ENCODE data around the gene RNF144A.

The RNF144A gene

GRCh38 chr2:7053650-7054265, 136.5 kb downstream of the RNF144A start:
- H3K27ac ChIP-seq (ENCODE audit: insufficient read depth, low read depth, low read length, poor library complexity, severe bottlenecking) = no peak overlapping the region
- 80 to 87% methylated on average over 6 of the region's 6 CpGs for WGBS, 2 experiments

GRCh38 chr2:7057865-7058400, 140.7 kb downstream of the RNF144A start:
- H3K9me3 ChIP-seq (ENCODE audit: control insufficient read depth, low read length) = no peaks in the 10 kb centered on the region
- H3K27ac ChIP-seq (ENCODE audit: insufficient read depth, low read depth, low read length, poor library complexity, severe bottlenecking) = no peak overlapping the region
- no peaks in the 10 kb centered on the region for H3K27me3 ChIP-seq (ENCODE audit: control insufficient read depth, insufficient read depth, low read length, poor library complexity, severe bottlenecking)
- H3K4me3 ChIP-seq (ENCODE audit: insufficient read depth, low read depth, low read length) = no peak overlapping the region
- H3K4me1 ChIP-seq (ENCODE audit: control insufficient read depth, insufficient read depth, low read length) = no peaks in the 10 kb centered on the region
- WGBS, 2 experiments = 97% methylated on average over 4 of the region's 4 CpGs
- no peaks in the 10 kb centered on the region for H3K36me3 ChIP-seq (ENCODE audit: control insufficient read depth, insufficient read depth, low read length)

More at GRCh38 chr2:7053650-7054265, 136.5 kb downstream of the RNF144A start:
- Histone ChIP-seq H3K4me1 (ENCODE audit: control insufficient read depth, insufficient read depth, low read length) (no peaks in the 10 kb centered on the region), H3K9me3 (ENCODE audit: control insufficient read depth, low read length) (no peaks in the 10 kb centered on the region), H3K4me3 (ENCODE audit: insufficient read depth, low read depth, low read length) (no peak overlapping the region), H3K36me3 (ENCODE audit: control insufficient read depth, insufficient read depth, low read length) (no peaks in the 10 kb centered on the region), H3K27me3 (ENCODE audit: control insufficient read depth, insufficient read depth, low read length, poor library complexity, severe bottlenecking) (no peaks in the 10 kb centered on the region)

GRCh38 chr2:7060156-7060555, 142.9 kb downstream of the RNF144A start:
- H3K4me3 ChIP-seq (ENCODE audit: insufficient read depth, low read depth, low read length) = no peak overlapping the region
- H3K9me3 ChIP-seq (ENCODE audit: control insufficient read depth, low read length) = peaks cover 2% of the 10 kb centered on the region
- no peaks in the 10 kb centered on the region for H3K36me3 ChIP-seq (ENCODE audit: control insufficient read depth, insufficient read depth, low read length)
- H3K27me3 ChIP-seq (ENCODE audit: control insufficient read depth, insufficient read depth, low read length, poor library complexity, severe bottlenecking) = no peaks in the 10 kb centered on the region
- H3K4me1 ChIP-seq (ENCODE audit: control insufficient read depth, insufficient read depth, low read length) = no peaks in the 10 kb centered on the region
- 82 to 84% methylated on average over 2 of the region's 2 CpGs for WGBS, 2 experiments
- H3K27ac ChIP-seq (ENCODE audit: insufficient read depth, low read depth, low read length, poor library complexity, severe bottlenecking) = no peak overlapping the region

- WGBS, 2 experiments = 87% methylated on average over 8 of the region's 8 CpGs
Observed at GRCh38 chr2:7060631-7061449, 143.6 kb downstream of the RNF144A start.

GRCh38 chr2:7061450-7061789, 144.2 kb downstream of the RNF144A start:
- 94 to 99% methylated on average over 2 of the region's 3 CpGs for WGBS, 2 experiments
- H3K4me1 ChIP-seq (ENCODE audit: control insufficient read depth, insufficient read depth, low read length) = no peaks in the 10 kb centered on the region

More at GRCh38 chr2:7060631-7061449, 143.6 kb downstream of the RNF144A start:
- H3K4me1 ChIP-seq (ENCODE audit: control insufficient read depth, insufficient read depth, low read length) = no peaks in the 10 kb centered on the region
- H3K36me3 ChIP-seq (ENCODE audit: control insufficient read depth, insufficient read depth, low read length) = no peaks in the 10 kb centered on the region
- H3K4me3 ChIP-seq (ENCODE audit: insufficient read depth, low read depth, low read length) = no peak overlapping the region
- peaks cover 2% of the 10 kb centered on the region for H3K9me3 ChIP-seq (ENCODE audit: control insufficient read depth, low read length)
- H3K27ac ChIP-seq (ENCODE audit: insufficient read depth, low read depth, low read length, poor library complexity, severe bottlenecking) = no peak overlapping the region
- H3K27me3 ChIP-seq (ENCODE audit: control insufficient read depth, insufficient read depth, low read length, poor library complexity, severe bottlenecking) = no peaks in the 10 kb centered on the region

GRCh38 chr2:7061921-7062320, 144.7 kb downstream of the RNF144A start:
- Histone ChIP-seq H3K27ac (ENCODE audit: insufficient read depth, low read depth, low read length, poor library complexity, severe bottlenecking) (no peak overlapping the region), H3K9me3 (ENCODE audit: control insufficient read depth, low read length) (peaks cover 2% of the 10 kb centered on the region), H3K36me3 (ENCODE audit: control insufficient read depth, insufficient read depth, low read length) (no peaks in the 10 kb centered on the region), H3K4me1 (ENCODE audit: control insufficient read depth, insufficient read depth, low read length) (no peaks in the 10 kb centered on the region), H3K27me3 (ENCODE audit: control insufficient read depth, insufficient read depth, low read length, poor library complexity, severe bottlenecking) (no peaks in the 10 kb centered on the region), H3K4me3 (ENCODE audit: insufficient read depth, low read depth, low read length) (no peak overlapping the region)
- 91 to 96% methylated on average over 3 of the region's 3 CpGs for WGBS, 2 experiments

More at GRCh38 chr2:7061450-7061789, 144.2 kb downstream of the RNF144A start:
- Histone ChIP-seq H3K4me3 (ENCODE audit: insufficient read depth, low read depth, low read length) (no peak overlapping the region), H3K9me3 (ENCODE audit: control insufficient read depth, low read length) (peaks cover 2% of the 10 kb centered on the region), H3K27me3 (ENCODE audit: control insufficient read depth, insufficient read depth, low read length, poor library complexity, severe bottlenecking) (no peaks in the 10 kb centered on the region), H3K36me3 (ENCODE audit: control insufficient read depth, insufficient read depth, low read length) (no peaks in the 10 kb centered on the region), H3K27ac (ENCODE audit: insufficient read depth, low read depth, low read length, poor library complexity, severe bottlenecking) (no peak overlapping the region)

- peaks cover 2% of the 10 kb centered on the region for H3K9me3 ChIP-seq (ENCODE audit: control insufficient read depth, low read length)
- H3K4me3 ChIP-seq (ENCODE audit: insufficient read depth, low read depth, low read length) = no peak overlapping the region
- H3K27ac ChIP-seq (ENCODE audit: insufficient read depth, low read depth, low read length, poor library complexity, severe bottlenecking) = no peak overlapping the region
- WGBS, 2 experiments = 44 to 61% methylated on average over 2 to 3 of the region's 3 CpGs
- H3K4me1 ChIP-seq (ENCODE audit: control insufficient read depth, insufficient read depth, low read length) = no peaks in the 10 kb centered on the region
- no peaks in the 10 kb centered on the region for H3K27me3 ChIP-seq (ENCODE audit: control insufficient read depth, insufficient read depth, low read length, poor library complexity, severe bottlenecking)
- H3K36me3 ChIP-seq (ENCODE audit: control insufficient read depth, insufficient read depth, low read length) = no peaks in the 10 kb centered on the region
Observed at GRCh38 chr2:7063789-7064188, 146.6 kb downstream of the RNF144A start.

- Histone ChIP-seq H3K9me3 (ENCODE audit: control insufficient read depth, low read length) (peaks cover under 1% of the 10 kb centered on the region), H3K4me3 (ENCODE audit: insufficient read depth, low read depth, low read length) (no peak overlapping the region), H3K27me3 (ENCODE audit: control insufficient read depth, insufficient read depth, low read length, poor library complexity, severe bottlenecking) (no peaks in the 10 kb centered on the region), H3K4me1 (ENCODE audit: control insufficient read depth, insufficient read depth, low read length) (no peaks in the 10 kb centered on the region), H3K36me3 (ENCODE audit: control insufficient read depth, insufficient read depth, low read length) (no peaks in the 10 kb centered on the region), H3K27ac (ENCODE audit: insufficient read depth, low read depth, low read length, poor library complexity, severe bottlenecking) (no peak overlapping the region)
- WGBS, 2 experiments = 93 to 95% methylated on average over 5 of the region's 5 CpGs
Observed at GRCh38 chr2:7068457-7068856, 151.2 kb downstream of the RNF144A start.

GRCh38 chr2:7070483-7070882, 153.3 kb downstream of the RNF144A start:
- H3K36me3 ChIP-seq (ENCODE audit: control insufficient read depth, insufficient read depth, low read length) = no peaks in the 10 kb centered on the region
- WGBS, 2 experiments = 76 to 77% methylated on average over 5 of the region's 5 CpGs
- no peaks in the 10 kb centered on the region for H3K27me3 ChIP-seq (ENCODE audit: control insufficient read depth, insufficient read depth, low read length, poor library complexity, severe bottlenecking)

GRCh38 chr2:7071154-7071553, 153.9 kb downstream of the RNF144A start:
- H3K27ac ChIP-seq (ENCODE audit: insufficient read depth, low read depth, low read length, poor library complexity, severe bottlenecking) = no peak overlapping the region
- no peaks in the 10 kb centered on the region for H3K27me3 ChIP-seq (ENCODE audit: control insufficient read depth, insufficient read depth, low read length, poor library complexity, severe bottlenecking)
- WGBS, 2 experiments = 92 to 93% methylated on average over 6 of the region's 6 CpGs

More at GRCh38 chr2:7070483-7070882, 153.3 kb downstream of the RNF144A start:
- Histone ChIP-seq H3K4me1 (ENCODE audit: control insufficient read depth, insufficient read depth, low read length) (no peaks in the 10 kb centered on the region), H3K4me3 (ENCODE audit: insufficient read depth, low read depth, low read length) (no peak overlapping the region), H3K27ac (ENCODE audit: insufficient read depth, low read depth, low read length, poor library complexity, severe bottlenecking) (no peak overlapping the region), H3K9me3 (ENCODE audit: control insufficient read depth, low read length) (no peaks in the 10 kb centered on the region)

More at GRCh38 chr2:7071154-7071553, 153.9 kb downstream of the RNF144A start:
- Histone ChIP-seq H3K4me3 (ENCODE audit: insufficient read depth, low read depth, low read length) (no peak overlapping the region), H3K4me1 (ENCODE audit: control insufficient read depth, insufficient read depth, low read length) (no peaks in the 10 kb centered on the region), H3K9me3 (ENCODE audit: control insufficient read depth, low read length) (no peaks in the 10 kb centered on the region), H3K36me3 (ENCODE audit: control insufficient read depth, insufficient read depth, low read length) (no peaks in the 10 kb centered on the region)

Measured in ectodermal cell (in vitro differentiated cells).